ENCODE data around the gene MAP2. TPM values are rescaled to one million over a fixed set of nuclear protein-coding genes. Genes with fewer than 3 reads are reported as not detected.

Gene MAP2
- total RNA-seq, 4 donors from 2014 or later = 2.0 to 6.4 (median 2.7) TPM

- no peak overlapping the region for H3K4me3 ChIP-seq
- TF ChIP-seq POLR2A (IDR thresholded peaks at IDR 0.05) (no peak), CTCF (IDR thresholded peaks at IDR 0.05) (no peak), POLR2AphosphoS5 (IDR thresholded peaks at IDR 0.05) (no peak), EP300 (IDR thresholded peaks at IDR 0.05; ENCODE audit: low read depth) (no peak)
- no peak overlapping the region for H3K27ac ChIP-seq
- no peak for DNase-seq
- H3K9me3 ChIP-seq = no peaks in the 10 kb centered on the region
- in situ Hi-C loops (cut with MboI; ENCODE audit: low pct_ligation_motif_present in 1 of 4, low pct_unique_long_range_greater_than_20kb in 1 of 4, low sequenced_read_pairs in 3 of 4) = no loop called here
- 69 to 70% methylated on average over 2 of the region's 2 CpGs for WGBS, 2 donors (ENCODE audit: low coverage in 1 of 2)
- no peaks in the 10 kb centered on the region for H3K4me1 ChIP-seq
- intact Hi-C loops (cut with DNase I; ENCODE audit: low total_unique reads) = no loop called here
- no peaks in the 10 kb centered on the region for H3K36me3 ChIP-seq
- H3K27me3 ChIP-seq = no peaks in the 10 kb centered on the region
These were observed 278.9 kb downstream of the MAP2 start for GRCh38 chr2:209702775-209703174.

- no peak for DNase-seq
- Histone ChIP-seq H3K36me3 (no peaks in the 10 kb centered on the region), H3K9me3 (no peaks in the 10 kb centered on the region), H3K27ac (no peak overlapping the region), H3K4me1 (no peaks in the 10 kb centered on the region), H3K27me3 (no peaks in the 10 kb centered on the region), H3K4me3 (no peak overlapping the region)
- no peak for TF ChIP-seq CTCF (IDR thresholded peaks at IDR 0.05)
- TF ChIP-seq POLR2A (IDR thresholded peaks at IDR 0.05) = no peak
- in situ Hi-C loops (cut with MboI; ENCODE audit: low pct_ligation_motif_present in 1 of 4, low pct_unique_long_range_greater_than_20kb in 1 of 4, low sequenced_read_pairs in 3 of 4) = no loop called here
- intact Hi-C loops (cut with DNase I; ENCODE audit: low total_unique reads) = no loop called here
These were observed 289.4 kb downstream of the MAP2 start for GRCh38 chr2:209713219-209713618.

GRCh38 chr2:209719034-209719433, 295.2 kb downstream of the MAP2 start:
- no peaks in the 10 kb centered on the region for H3K27me3 ChIP-seq
- intact Hi-C loops (cut with DNase I; ENCODE audit: low total_unique reads) (no loop called here), in situ Hi-C loops (cut with MboI; ENCODE audit: low pct_ligation_motif_present in 1 of 4, low pct_unique_long_range_greater_than_20kb in 1 of 4, low sequenced_read_pairs in 3 of 4) (no loop called here)
- TF ChIP-seq POLR2AphosphoS5 (IDR thresholded peaks at IDR 0.05) = no peak
- TF ChIP-seq POLR2A (IDR thresholded peaks at IDR 0.05) = no peak
- TF ChIP-seq EP300 (IDR thresholded peaks at IDR 0.05; ENCODE audit: low read depth) = no peak
- no peak for TF ChIP-seq CTCF (IDR thresholded peaks at IDR 0.05)
- H3K9me3 ChIP-seq = no peaks in the 10 kb centered on the region
- DNase-seq = no peak
- H3K4me1 ChIP-seq = no peaks in the 10 kb centered on the region
- H3K4me3 ChIP-seq = no peak overlapping the region
- 70 to 77% methylated on average over 5 of the region's 5 CpGs for WGBS, 2 donors (ENCODE audit: low coverage in 1 of 2)
- H3K27ac ChIP-seq = no peak overlapping the region
- H3K36me3 ChIP-seq = no peaks in the 10 kb centered on the region

- Histone ChIP-seq H3K4me3 (no peak overlapping the region), H3K9me3 (no peaks in the 10 kb centered on the region), H3K4me1 (no peaks in the 10 kb centered on the region), H3K27ac (no peak overlapping the region), H3K36me3 (no peaks in the 10 kb centered on the region), H3K27me3 (no peaks in the 10 kb centered on the region)
- intact Hi-C loops (cut with DNase I; ENCODE audit: low total_unique reads) = no loop called here
- TF ChIP-seq CTCF (IDR thresholded peaks at IDR 0.05) (no peak), POLR2A (IDR thresholded peaks at IDR 0.05) (no peak), EP300 (IDR thresholded peaks at IDR 0.05; ENCODE audit: low read depth) (no peak), POLR2AphosphoS5 (IDR thresholded peaks at IDR 0.05) (no peak)
- in situ Hi-C loops (cut with MboI; ENCODE audit: low pct_ligation_motif_present in 1 of 4, low pct_unique_long_range_greater_than_20kb in 1 of 4, low sequenced_read_pairs in 3 of 4) = no loop called here
- no peak for DNase-seq
These were observed 297.6 kb downstream of the MAP2 start for GRCh38 chr2:209721497-209721896.

Measured in transverse colon (tissue), 4 donors.